ENCODE measurements around the gene CDY2A.
"Not testable (repeated sequence)": the region's sequence is repeated elsewhere in the genome, so short reads cannot be mapped to it uniquely, and the experiment has no call there.

The CDY2A gene, protein sequence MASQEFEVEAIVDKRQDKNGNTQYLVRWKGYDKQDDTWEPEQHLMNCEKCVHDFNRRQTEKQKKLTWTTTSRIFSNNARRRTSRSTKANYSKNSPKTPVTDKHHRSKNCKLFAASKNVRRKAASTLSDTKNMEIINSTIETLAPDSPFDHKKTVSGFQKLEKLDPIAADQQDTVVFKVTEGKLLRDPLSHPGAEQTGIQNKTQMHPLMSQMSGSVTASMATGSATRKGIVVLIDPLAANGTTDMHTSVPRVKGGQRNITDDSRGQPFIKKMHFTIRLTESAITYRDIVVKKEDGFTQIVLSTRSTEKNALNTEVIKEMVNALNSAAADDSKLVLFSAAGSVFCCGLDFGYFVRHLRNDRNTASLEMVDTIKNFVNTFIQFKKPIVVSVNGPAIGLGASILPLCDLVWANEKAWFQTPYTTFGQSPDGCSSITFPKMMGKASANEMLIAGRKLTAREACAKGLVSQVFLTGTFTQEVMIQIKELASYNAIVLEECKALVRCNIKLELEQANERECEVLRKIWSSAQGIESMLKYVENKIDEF

DNA sequence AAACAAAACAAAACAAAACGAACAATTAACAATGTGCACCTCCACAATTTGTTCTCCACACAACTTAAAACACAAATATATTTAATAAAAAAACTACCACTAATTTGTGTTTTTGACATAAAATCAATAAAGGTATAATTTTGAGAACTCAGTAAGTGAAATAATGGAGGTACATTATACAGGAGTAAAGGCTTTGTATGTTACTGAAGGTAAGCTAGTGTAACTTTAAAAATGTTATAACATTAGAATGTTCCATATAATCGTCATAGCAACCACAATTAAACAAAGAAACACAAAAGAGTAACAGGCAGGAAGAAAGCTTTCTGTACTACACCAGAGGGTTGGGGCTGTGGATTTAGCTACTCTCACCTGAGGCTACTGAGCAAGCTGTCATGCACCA lies at the start of gene CDY2A:
CDY2A (plus strand) TSS at position 301 of the 400 bp plus-strand sequence. CDS start 328 bp downstream, outside the sequence.
- DNase-seq, result not testable (repeated sequence)

DNA sequence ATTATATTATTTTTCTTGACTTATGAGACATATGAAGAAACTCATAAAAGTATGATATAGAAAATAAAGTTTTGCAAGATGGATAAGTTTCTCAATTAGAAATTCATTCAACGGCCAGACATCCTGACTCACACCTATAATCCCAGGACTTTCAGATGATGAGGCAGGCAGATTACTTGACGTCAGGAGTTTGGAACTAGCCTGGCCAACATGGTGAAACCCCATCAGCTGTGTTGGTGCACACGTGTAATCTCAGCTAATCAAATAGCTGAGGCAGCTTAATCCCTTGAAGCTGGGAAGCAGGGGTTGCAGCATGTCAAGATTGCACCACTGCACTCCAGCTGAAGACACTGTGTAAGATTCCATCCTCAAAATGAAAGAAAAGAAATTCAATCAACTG lies 28.0 kb upstream of the CDY2A start:
- DNase-seq, result not testable (repeated sequence)

DNA sequence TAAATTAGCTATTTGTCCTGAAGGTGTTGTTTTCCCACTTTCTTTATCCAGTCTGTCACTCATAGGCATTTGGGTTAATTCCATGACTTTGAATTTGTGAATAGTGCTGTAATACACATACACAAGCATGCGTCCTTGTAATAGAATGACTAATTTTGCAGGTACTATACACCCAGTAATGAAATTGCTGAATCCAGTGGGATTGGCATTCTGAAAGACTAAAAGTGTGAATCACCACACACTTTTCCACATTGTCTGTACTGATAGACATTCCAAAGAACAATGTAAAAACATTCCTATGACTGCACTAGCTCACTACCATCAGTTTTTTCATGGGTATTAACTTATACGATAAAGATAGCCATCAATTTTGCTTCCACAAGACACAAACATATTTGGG lies 27.3 kb upstream of the CDY2A start:
- not testable (repeated sequence) for DNase-seq

DNA sequence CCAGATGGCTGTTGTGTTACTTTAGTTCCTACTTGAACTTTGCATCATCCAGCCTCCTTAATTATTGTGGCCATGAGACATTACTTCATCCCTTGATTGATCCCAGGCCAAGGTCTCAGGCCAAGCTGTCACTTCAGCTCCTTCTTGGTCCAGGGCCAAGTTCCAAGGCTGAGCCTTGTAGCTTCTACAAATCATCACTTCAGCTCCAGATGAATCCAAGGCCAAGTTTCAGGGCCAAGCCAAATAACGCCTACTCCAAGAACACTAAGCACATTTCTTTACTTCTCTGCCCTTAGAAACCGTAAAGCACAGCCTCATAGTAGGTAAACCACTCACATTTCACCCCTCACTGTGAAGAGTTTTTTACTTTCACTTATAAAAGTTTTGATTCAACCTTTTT lies 1.7 kb upstream of the CDY2A start:
- DNase-seq, result not testable (repeated sequence)

DNA sequence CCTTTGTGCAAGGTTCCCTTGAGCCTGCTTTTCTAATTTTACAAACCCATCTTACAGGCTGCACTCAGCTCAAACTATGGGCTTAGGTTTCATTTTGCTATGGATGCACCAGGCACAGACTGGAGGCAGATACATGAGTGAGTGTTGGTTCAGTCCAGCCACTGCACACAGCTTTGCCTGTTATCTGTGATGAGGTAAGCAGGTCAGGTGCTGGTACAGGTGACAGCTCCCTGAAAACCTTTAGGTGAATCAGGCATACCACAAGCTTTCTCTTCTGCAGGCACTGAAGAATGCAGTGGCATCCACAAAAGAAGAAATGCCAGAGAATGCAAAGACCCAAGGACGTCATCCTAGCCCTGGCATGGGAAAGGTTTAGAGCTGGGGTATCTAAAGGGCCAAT lies 3.3 kb downstream of the CDY2A start:
- not testable (repeated sequence) for DNase-seq

DNA sequence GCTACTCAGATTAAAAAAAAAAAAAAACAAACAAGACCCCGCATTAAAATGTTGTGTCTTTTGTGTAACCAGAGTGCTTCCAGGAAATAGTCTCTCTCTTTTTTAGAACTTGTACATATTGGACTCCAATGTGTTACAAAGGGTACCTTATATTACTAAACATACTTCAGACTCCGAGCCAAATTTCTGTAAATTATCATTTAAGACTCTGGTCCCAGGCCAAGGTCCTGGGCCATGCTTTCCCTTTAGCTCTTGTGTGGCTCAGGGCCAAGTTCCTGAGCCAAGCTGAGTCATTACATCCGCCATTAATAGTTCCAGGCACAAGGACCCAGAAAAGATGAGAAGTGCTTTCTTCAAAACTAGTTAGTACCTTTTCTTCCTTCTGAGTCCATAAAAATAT lies 4.6 kb downstream of the CDY2A start:
- not testable (repeated sequence) for DNase-seq

DNA sequence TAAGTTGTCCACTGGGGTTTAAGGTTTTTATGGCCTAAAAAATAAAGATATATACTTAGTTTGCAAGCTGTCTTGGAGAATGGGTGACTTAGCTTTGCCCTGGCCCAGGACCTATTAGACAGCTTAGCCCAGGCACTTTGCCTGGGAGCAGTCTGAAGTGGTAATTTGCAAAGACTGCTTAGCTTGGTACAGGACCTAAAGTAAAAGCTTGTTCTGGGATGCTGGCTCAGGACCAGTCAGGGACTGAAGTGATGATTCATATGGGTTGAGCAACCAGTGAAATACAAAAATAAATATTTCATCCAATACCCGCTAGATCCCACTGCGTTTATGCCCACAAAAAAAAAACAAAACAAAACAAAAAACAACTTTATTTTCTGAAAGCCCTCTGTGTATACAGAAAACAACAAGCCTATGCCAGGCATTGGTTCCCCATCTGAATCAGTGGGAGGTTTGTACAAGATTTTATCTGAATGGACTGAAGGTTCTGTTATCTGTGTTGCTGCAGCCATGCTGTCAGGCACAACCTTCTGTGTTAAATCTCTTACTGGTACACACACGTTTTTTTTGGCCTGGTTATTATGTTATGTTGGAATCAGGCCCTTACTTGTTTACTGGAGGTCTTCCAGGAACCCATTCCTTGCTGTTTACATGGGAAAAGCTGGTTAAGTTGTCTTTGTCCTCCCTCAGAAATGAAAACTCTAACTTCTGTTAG lies 8.7 kb downstream of the CDY2A start:
- DNase-seq, result not testable (repeated sequence)

DNA sequence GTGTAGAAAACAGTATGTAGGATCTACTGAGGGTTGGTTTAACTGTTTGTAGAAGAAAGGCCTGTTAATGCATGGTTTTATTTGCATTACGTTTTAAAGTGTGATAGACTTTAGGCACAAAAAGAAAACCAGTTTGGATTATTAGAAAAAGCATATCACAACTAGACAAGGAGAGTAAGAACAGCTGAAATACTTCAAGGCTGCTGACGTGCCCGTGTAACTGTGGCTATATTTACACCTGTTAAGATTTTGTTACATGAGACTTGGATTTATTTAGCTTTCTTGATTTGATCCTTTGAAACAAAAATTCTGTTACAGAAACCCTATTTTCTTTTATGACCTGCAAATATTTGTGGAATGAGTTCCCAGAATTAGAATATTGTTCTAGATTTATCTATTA lies 9.3 kb downstream of the CDY2A start:
- not testable (repeated sequence) for DNase-seq

DNA sequence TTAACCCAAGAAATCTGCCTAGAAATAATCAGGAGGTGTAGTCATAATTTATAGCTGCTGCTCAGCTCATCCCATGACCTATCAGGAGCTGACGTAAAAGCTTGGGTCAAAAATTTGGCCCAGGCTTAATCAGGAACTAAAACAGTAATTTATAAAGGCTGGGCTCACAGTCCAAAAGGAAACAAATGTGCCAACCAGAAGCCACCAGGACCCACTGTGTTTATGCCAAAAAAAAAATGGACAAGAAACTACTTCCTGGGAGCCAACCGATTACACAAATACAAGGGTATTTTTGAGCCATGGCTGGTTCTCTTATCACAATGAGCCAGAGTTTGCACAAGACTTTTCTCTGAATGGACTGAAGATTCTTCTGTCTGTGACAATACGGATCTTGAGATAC lies 19.4 kb downstream of the CDY2A start:
- DNase-seq, result not testable (repeated sequence)

DNA sequence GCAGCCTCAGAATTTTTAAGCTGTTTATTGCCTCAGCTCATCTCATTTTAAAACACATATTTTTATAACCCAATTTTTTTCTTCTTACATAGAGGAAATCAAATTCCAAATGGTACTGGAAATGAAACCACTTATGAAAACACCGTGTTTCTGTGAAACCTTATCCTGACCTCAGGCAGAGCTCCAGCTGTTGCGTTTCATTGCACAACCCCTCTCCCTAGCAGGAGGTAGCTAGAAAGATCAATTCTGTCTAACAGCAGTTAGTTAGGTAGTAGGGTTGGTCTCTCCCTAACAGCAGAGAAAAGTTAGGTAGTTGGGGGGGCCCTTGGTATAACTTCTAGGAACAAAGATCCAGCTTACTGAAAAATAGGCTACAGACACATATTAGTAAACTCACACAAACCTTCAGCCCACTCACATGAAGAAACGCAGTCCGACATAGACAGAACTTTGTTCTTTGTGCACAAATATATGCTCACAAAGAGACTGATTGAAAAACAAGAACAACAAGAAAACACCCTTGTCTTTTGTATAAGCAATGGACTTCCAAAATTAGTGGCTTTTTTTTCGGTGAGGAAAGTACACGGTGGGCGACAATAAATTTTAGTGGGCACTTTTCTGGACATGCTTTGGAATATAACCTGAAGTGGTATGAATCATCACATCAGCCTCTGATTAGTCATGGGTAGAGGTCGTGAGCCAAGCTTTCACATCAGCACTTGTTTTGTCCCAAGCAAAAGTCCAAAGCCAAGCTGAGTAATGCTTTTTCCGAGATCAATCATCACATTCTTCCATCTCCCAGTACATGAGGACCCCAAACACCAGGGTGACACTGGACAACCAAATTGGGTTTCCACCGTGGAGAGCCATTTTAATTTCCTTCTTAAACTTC lies 22.8 kb downstream of the CDY2A start:
- not testable (repeated sequence) for DNase-seq

DNA sequence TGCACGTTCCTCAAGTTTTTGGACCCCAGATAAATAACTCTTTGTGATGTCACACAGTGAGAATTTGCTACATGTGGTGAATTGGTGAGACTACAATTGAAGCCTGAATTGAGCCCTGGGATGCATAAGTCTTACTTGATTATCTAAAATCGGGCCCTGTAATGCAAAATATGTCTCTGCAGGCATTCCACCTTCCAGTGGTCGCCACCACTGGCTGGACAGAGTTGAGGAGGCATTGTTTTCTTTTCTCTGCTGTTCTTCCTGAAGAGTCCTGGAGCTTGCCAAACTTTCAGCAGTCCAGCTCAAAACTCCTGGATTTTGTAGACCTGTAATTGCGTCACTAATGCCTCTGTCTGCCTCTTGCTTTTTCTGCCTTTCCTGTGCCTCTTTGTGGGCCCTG lies 23.5 kb downstream of the CDY2A start:
- not testable (repeated sequence) for DNase-seq

DNA sequence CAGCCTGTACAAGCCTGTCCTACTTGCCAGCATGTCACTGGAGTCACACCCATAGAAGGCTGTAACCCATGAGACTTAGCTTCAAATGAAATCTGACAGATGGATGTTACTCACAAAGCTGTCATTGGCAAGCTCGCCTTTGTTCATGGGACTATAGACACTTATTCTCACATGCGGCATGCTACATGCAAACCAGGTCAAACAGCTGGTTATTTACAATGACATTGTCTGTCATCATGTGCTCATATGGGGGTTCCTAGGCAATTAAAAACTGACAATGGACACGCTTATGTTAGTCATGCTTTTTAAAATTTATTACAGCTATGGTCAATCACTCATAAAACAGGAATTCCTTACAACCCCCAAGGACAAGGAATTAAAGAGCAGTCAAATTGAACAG lies 30.9 kb downstream of the CDY2A start:
- DNase-seq, result not testable (repeated sequence)

DNA sequence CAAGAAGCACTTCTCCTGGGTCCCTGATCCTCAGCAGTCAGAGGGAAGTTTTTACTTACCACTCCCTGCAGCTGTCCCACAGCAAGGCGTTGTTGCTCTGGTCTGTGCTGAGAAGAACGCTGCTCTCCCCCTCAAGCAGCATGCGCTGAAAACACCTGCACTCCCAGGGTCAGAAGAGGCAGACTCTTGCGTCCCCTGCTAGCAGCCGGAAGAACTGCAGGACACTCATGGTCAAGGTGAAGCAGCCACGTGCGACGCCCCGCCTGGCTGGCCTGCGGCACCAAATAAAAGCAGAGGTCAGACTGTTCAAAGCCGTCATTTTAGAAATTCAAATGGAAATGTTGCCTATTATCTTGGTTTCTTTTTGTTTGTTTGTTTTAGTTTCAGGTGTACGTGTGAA lies 47.9 kb downstream of the CDY2A start:
- DNase-seq, result not testable (repeated sequence)

Measured in CD4-positive, alpha-beta T cell treated with Interleukin-6 for 4 hours (primary cell).